Skin of body (tissue), 2 donors: Measurements from ENCODE around the gene GRM7. TPM values are rescaled to one million over a fixed set of nuclear protein-coding genes. Genes with fewer than 3 reads are reported as not detected.

Experiments used
- DNase-seq: peaks from one replicate; lab custom pipeline; 2025; lab: John Stamatoyannopoulos, UW
- total RNA-seq: library from RNA; depleted of rRNA; stranded (reverse); fragments of >200 nt; gene quantifications from one replicate; pipeline ENCODE4 v1.2.3, GENCODE V29; 2014

GRM7 gene
- total RNA-seq, 1 donor from 2014 or later: 0.39 TPM

- no peak for DNase-seq
Observed at GRCh38 chr3:7709376-7710082, 848.6 kb downstream of the GRM7 start.

GRCh38 chr3:7710284-7710683 is 849.4 kb downstream of the GRM7 start:
- DNase-seq: no peak

- DNase-seq: no peak
Observed at GRCh38 chr3:7713724-7714123, 852.8 kb downstream of the GRM7 start.

GRCh38 chr3:7720649-7721297 is 859.9 kb downstream of the GRM7 start:
- DNase-seq: no peak

GRCh38 chr3:7721869-7722268 is 861.0 kb downstream of the GRM7 start:
- no peak for DNase-seq

GRCh38 chr3:7728566-7729519 is 867.9 kb downstream of the GRM7 start:
- no peak for DNase-seq

GRCh38 chr3:7733933-7734332 is 873.0 kb downstream of the GRM7 start:
- no peak for DNase-seq

- DNase-seq: no peak
Observed at GRCh38 chr3:7734456-7734855, 873.5 kb downstream of the GRM7 start.

- DNase-seq: no peak
Observed at GRCh38 chr3:7737263-7737662, 876.3 kb downstream of the GRM7 start.

- DNase-seq: no peak
Observed at GRCh38 chr3:7739754-7740153, 878.8 kb downstream of the GRM7 start.

GRCh38 chr3:7740458-7740857 is 879.5 kb downstream of the GRM7 start:
- DNase-seq: no peak

GRCh38 chr3:7744850-7745249 is 883.9 kb downstream of the GRM7 start:
- no peak for DNase-seq

- DNase-seq: no peak
Observed at GRCh38 chr3:7745711-7746110, 884.8 kb downstream of the GRM7 start.

GRCh38 chr3:7749931-7750695 is 889.2 kb downstream of the GRM7 start:
- no peak for DNase-seq

- DNase-seq: no peak
Observed at GRCh38 chr3:7752005-7752404, 891.1 kb downstream of the GRM7 start.

- DNase-seq: peak; percentile 11
Observed at GRCh38 chr3:7754653-7755441, 893.9 kb downstream of the GRM7 start.

- no peak for DNase-seq
Observed at GRCh38 chr3:7759630-7760029, 898.7 kb downstream of the GRM7 start.

GRCh38 chr3:7760718-7761117 is 899.8 kb downstream of the GRM7 start:
- DNase-seq: no peak

- DNase-seq: no peak
Observed at GRCh38 chr3:7764115-7764514, 903.2 kb downstream of the GRM7 start.

GRCh38 chr3:7766530-7766929 is 905.6 kb downstream of the GRM7 start:
- DNase-seq: no peak

- DNase-seq: no peak
Observed at GRCh38 chr3:7779331-7779730, 918.4 kb downstream of the GRM7 start.
